ENCODE measurements around the gene GALNT18.

DNA sequence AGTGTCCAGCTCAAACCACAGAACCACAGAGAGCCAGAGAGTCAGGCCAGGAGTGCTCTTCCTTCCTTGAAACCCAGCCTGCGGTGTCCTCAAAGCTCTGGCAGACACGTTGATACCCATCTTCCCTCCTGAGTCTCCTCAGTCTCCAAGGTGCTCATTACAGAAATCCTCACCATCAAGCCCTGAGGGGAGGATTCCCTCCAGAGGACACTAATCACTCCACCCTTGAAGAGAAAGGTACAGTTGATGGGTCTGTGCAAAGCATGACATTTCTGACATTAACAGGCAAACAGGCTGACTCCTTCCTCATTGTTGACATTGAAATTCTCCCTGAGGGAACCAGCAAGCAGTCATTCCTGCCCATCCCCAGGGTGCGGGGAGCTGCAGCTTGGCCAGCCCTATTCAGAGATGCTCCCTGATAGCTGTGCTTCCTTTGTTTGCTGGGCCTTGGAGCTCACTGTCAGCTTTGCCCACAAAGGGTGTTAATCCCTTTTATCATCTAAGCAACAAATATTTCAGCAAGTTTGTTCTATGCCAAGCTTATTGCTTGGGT is 167.1 kb downstream of the GALNT18 start:
- TF ChIP-seq, protein P1, sequence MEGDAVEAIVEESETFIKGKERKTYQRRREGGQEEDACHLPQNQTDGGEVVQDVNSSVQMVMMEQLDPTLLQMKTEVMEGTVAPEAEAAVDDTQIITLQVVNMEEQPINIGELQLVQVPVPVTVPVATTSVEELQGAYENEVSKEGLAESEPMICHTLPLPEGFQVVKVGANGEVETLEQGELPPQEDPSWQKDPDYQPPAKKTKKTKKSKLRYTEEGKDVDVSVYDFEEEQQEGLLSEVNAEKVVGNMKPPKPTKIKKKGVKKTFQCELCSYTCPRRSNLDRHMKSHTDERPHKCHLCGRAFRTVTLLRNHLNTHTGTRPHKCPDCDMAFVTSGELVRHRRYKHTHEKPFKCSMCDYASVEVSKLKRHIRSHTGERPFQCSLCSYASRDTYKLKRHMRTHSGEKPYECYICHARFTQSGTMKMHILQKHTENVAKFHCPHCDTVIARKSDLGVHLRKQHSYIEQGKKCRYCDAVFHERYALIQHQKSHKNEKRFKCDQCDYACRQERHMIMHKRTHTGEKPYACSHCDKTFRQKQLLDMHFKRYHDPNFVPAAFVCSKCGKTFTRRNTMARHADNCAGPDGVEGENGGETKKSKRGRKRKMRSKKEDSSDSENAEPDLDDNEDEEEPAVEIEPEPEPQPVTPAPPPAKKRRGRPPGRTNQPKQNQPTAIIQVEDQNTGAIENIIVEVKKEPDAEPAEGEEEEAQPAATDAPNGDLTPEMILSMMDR (conservative IDR thresholded peaks at IDR 0.05), result no peak
- no peak for TF ChIP-seq EZH2 (IDR thresholded peaks at IDR 0.05; ENCODE audit: low read depth)
